ENCODE data around the gene DHFR2.

The DHFR2 gene

GRCh38 chr3:94093151-94093550, 30.4 kb upstream of the DHFR2 start:
- no peak overlapping the region for H3K9ac ChIP-seq (ENCODE audit: low read length)
- peaks cover 12% of the 10 kb centered on the region for H3K36me3 ChIP-seq (replicated peaks; ENCODE audit: low read depth, low read length)

GRCh38 chr3:94092086-94092485, 29.4 kb upstream of the DHFR2 start:
- no peak overlapping the region for H2AFZ ChIP-seq (ENCODE audit: low read depth, low read length)
- no peaks in the 10 kb centered on the region for H3K9me3 ChIP-seq (ENCODE audit: insufficient read depth, low read length)
- H3K27ac ChIP-seq (ENCODE audit: low read length) = no peak overlapping the region
- TF ChIP-seq CTCF (IDR thresholded peaks at IDR 0.05; ENCODE audit: low read depth, low read length) (no peak), EZH2phosphoT487 (IDR thresholded peaks at IDR 0.05; ENCODE audit: low read depth) (no peak)
- no peak overlapping the region for H3K4me2 ChIP-seq (ENCODE audit: low read length)
- no peak overlapping the region for H3K9ac ChIP-seq (ENCODE audit: low read length)
- H3K4me3 ChIP-seq (ENCODE audit: low read length) = no peak overlapping the region
- peaks cover 11% of the 10 kb centered on the region for H3K36me3 ChIP-seq (replicated peaks; ENCODE audit: low read depth, low read length)
- no peaks in the 10 kb centered on the region for H4K20me1 ChIP-seq (ENCODE audit: insufficient read depth, low read length)
- H3K79me2 ChIP-seq (ENCODE audit: low read length) = no peaks in the 10 kb centered on the region
- no peaks in the 10 kb centered on the region for H3K4me1 ChIP-seq (ENCODE audit: low read length)
- H3K27me3 ChIP-seq (ENCODE audit: low read depth, low read length) = no peaks in the 10 kb centered on the region

More at GRCh38 chr3:94093151-94093550, 30.4 kb upstream of the DHFR2 start:
- Histone ChIP-seq H3K4me2 (ENCODE audit: low read length) (no peak overlapping the region), H3K4me1 (ENCODE audit: low read length) (no peaks in the 10 kb centered on the region), H3K27me3 (ENCODE audit: low read depth, low read length) (no peaks in the 10 kb centered on the region), H3K9me3 (ENCODE audit: insufficient read depth, low read length) (no peaks in the 10 kb centered on the region), H3K4me3 (ENCODE audit: low read length) (no peak overlapping the region), H3K79me2 (ENCODE audit: low read length) (no peaks in the 10 kb centered on the region), H4K20me1 (ENCODE audit: insufficient read depth, low read length) (no peaks in the 10 kb centered on the region), H3K27ac (ENCODE audit: low read length) (no peak overlapping the region), H2AFZ (ENCODE audit: low read depth, low read length) (no peak overlapping the region)
- TF ChIP-seq EZH2phosphoT487 (IDR thresholded peaks at IDR 0.05; ENCODE audit: low read depth) = no peak
- TF ChIP-seq CTCF (IDR thresholded peaks at IDR 0.05; ENCODE audit: low read depth, low read length) = no peak

- H3K36me3 ChIP-seq (replicated peaks; ENCODE audit: low read depth, low read length) = peaks cover 10% of the 10 kb centered on the region
- no peak overlapping the region for H2AFZ ChIP-seq (ENCODE audit: low read depth, low read length)
- no peak overlapping the region for H3K27ac ChIP-seq (ENCODE audit: low read length)
- H3K27me3 ChIP-seq (ENCODE audit: low read depth, low read length) = no peaks in the 10 kb centered on the region
- TF ChIP-seq CTCF (IDR thresholded peaks at IDR 0.05; ENCODE audit: low read depth, low read length) = no peak
- TF ChIP-seq EZH2phosphoT487 (IDR thresholded peaks at IDR 0.05; ENCODE audit: low read depth) = no peak
- H3K4me2 ChIP-seq (ENCODE audit: low read length) = no peak overlapping the region
- H3K79me2 ChIP-seq (ENCODE audit: low read length) = no peaks in the 10 kb centered on the region
- no peaks in the 10 kb centered on the region for H3K4me1 ChIP-seq (ENCODE audit: low read length)
- H3K4me3 ChIP-seq (ENCODE audit: low read length) = no peak overlapping the region
- H4K20me1 ChIP-seq (ENCODE audit: insufficient read depth, low read length) = no peaks in the 10 kb centered on the region
- H3K9ac ChIP-seq (ENCODE audit: low read length) = no peak overlapping the region
- no peaks in the 10 kb centered on the region for H3K9me3 ChIP-seq (ENCODE audit: insufficient read depth, low read length)
Observed at GRCh38 chr3:94089126-94089525, 26.4 kb upstream of the DHFR2 start.

- Histone ChIP-seq H3K79me2 (ENCODE audit: low read length) (no peaks in the 10 kb centered on the region), H3K9me3 (ENCODE audit: insufficient read depth, low read length) (no peaks in the 10 kb centered on the region), H3K4me1 (ENCODE audit: low read length) (no peaks in the 10 kb centered on the region), H2AFZ (ENCODE audit: low read depth, low read length) (no peak overlapping the region), H3K27me3 (ENCODE audit: low read depth, low read length) (no peaks in the 10 kb centered on the region), H3K4me3 (ENCODE audit: low read length) (no peak overlapping the region), H4K20me1 (ENCODE audit: insufficient read depth, low read length) (0 out of 2 replicates have a peak, but pooled peaks cover 5% of the 10 kb centered on the region), H3K36me3 (replicated peaks; ENCODE audit: low read depth, low read length) (peaks cover 4% of the 10 kb centered on the region), H3K9ac (ENCODE audit: low read length) (no peak overlapping the region), H3K4me2 (ENCODE audit: low read length) (no peak overlapping the region), H3K27ac (ENCODE audit: low read length) (no peak overlapping the region)
- TF ChIP-seq EZH2phosphoT487 (IDR thresholded peaks at IDR 0.05; ENCODE audit: low read depth) = no peak
- no peak for TF ChIP-seq CTCF (IDR thresholded peaks at IDR 0.05; ENCODE audit: low read depth, low read length)
Observed at GRCh38 chr3:94083261-94083660, 20.5 kb upstream of the DHFR2 start.

Measured in OCI-LY3 (cell line).